Tibial nerve (tissue), 4 donors: Measurements from ENCODE around the gene MIER2.

Experiments
- CTCF ChIP-seq, 5 experiments: fragments of 200-600 bp in 3 of 5; fragments of 450-650 bp in 2 of 5; sonication (generic) in 3 of 5; IDR thresholded peaks; one replicate each; pipeline ENCODE4 v1.5.1; 2016 to 2019; ENCODE audit warnings: antibody characterized with exemption in 5 of 5, mild to moderate bottlenecking in 3 of 5, moderate library complexity in 2 of 5
- EP300 ChIP-seq, 2 donors: sonication (generic); formaldehyde crosslinking; IDR thresholded peaks; one replicate each; pipeline ENCODE4 v1.6.1; 2017; ENCODE audit warnings: antibody characterized with exemption in 2 of 2, mild to moderate bottlenecking in 1 of 2
- POLR2A ChIP-seq, 2 donors: fragments of 450-650 bp; IDR thresholded peaks; one replicate each; pipeline ENCODE4 v1.6.1; 2017; ENCODE audit warnings: antibody characterized with exemption in 2 of 2, mild to moderate bottlenecking in 2 of 2, moderate library complexity in 2 of 2

GRCh38 chr19:378706-379105 lies 34.1 kb upstream of the MIER2 start:
- TF ChIP-seq CTCF (IDR thresholded peaks at IDR 0.05) (no peak), POLR2A (IDR thresholded peaks at IDR 0.05) (no peak), EP300 (IDR thresholded peaks at IDR 0.05) (no peak)
